ENCODE data around the gene POLA2.

GRCh38 chr11:65321828-65322485, 60.2 kb downstream of the POLA2 start:
- no peak for TF ChIP-seq EZH2 (IDR thresholded peaks at IDR 0.05; ENCODE audit: borderline replicate concordance, low read length)
- no peak for TF ChIP-seq CTCF (conservative IDR thresholded peaks at IDR 0.05 in 1 of 2, IDR thresholded peaks at IDR 0.05 in 1 of 2; ENCODE audit: extremely low read depth in 1 of 2, insufficient read depth in 1 of 2, low read depth in 1 of 2, low read length in 2 of 2)

Data from mammary epithelial cell (primary cell).